Stomach (tissue), 4 donors: ENCODE results near the gene LYZ.

Experiments
- POLR2A ChIP-seq, 4 donors: fragments of 450-650 bp; IDR thresholded peaks; one replicate each; pipeline ENCODE4 v1.6.1; 2016; ENCODE audit warnings: antibody characterized with exemption in 4 of 4, control low read depth in 2 of 4, mild to moderate bottlenecking in 1 of 4, moderate library complexity in 1 of 4
- POLR2AphosphoS5 ChIP-seq, 3 donors: sonication (generic); formaldehyde crosslinking; IDR thresholded peaks; one replicate each; pipeline ENCODE4 v1.6.1; 2016; ENCODE audit warnings: antibody characterized with exemption in 3 of 3
- TF ChIP-seq, protein P1 (sequence below), 7 experiments: fragments of 450-650 bp in 4 of 7; fragments of 200-600 bp in 3 of 7; sonication (generic) in 3 of 7; IDR thresholded peaks; one replicate each; pipeline ENCODE4 v1.5.1; 2016 to 2019; ENCODE audit warnings: antibody characterized with exemption in 7 of 7, control low read depth in 2 of 7, mild to moderate bottlenecking in 1 of 7

DNA sequence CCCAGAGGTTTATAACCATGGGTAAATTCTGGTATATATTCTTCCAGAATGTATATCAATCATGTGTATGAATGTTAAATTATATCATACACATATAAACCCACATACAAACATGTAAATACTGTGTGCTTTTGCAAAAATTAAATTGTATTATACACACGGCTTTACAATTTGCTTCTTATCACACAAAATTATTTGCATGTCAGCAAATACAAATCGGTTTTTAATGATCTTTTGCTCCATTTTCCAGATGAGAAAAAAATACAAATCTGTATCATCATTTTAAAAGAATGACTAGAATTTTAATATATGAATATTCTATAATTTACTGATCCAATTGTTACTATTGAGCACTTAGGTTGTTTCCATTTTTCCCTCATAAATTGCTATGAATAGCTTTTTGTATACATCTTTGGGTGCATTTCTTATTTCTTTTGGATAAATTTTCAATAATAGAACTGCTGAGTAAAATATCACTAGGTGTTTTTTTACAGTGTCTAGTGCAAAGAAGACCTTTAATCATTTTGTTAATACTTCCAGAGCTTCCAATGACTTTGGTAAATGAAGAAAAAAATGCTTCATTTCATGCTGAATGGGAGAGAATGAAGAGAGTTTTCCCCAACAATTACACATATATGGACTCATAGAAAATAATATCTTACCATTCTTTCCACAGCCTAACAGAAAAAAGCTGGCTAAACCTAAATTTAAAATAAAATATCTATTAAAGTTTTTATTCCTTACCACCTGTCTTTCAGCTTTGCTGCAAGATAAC is 3.5 kb downstream of the LYZ start:
- TF ChIP-seq, protein P1, sequence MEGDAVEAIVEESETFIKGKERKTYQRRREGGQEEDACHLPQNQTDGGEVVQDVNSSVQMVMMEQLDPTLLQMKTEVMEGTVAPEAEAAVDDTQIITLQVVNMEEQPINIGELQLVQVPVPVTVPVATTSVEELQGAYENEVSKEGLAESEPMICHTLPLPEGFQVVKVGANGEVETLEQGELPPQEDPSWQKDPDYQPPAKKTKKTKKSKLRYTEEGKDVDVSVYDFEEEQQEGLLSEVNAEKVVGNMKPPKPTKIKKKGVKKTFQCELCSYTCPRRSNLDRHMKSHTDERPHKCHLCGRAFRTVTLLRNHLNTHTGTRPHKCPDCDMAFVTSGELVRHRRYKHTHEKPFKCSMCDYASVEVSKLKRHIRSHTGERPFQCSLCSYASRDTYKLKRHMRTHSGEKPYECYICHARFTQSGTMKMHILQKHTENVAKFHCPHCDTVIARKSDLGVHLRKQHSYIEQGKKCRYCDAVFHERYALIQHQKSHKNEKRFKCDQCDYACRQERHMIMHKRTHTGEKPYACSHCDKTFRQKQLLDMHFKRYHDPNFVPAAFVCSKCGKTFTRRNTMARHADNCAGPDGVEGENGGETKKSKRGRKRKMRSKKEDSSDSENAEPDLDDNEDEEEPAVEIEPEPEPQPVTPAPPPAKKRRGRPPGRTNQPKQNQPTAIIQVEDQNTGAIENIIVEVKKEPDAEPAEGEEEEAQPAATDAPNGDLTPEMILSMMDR (IDR thresholded peaks at IDR 0.05), result no peak
- no peak for TF ChIP-seq POLR2AphosphoS5 (IDR thresholded peaks at IDR 0.05)
- no peak for TF ChIP-seq POLR2A (IDR thresholded peaks at IDR 0.05)
